ENCODE measurements around the gene STX18.

DNA sequence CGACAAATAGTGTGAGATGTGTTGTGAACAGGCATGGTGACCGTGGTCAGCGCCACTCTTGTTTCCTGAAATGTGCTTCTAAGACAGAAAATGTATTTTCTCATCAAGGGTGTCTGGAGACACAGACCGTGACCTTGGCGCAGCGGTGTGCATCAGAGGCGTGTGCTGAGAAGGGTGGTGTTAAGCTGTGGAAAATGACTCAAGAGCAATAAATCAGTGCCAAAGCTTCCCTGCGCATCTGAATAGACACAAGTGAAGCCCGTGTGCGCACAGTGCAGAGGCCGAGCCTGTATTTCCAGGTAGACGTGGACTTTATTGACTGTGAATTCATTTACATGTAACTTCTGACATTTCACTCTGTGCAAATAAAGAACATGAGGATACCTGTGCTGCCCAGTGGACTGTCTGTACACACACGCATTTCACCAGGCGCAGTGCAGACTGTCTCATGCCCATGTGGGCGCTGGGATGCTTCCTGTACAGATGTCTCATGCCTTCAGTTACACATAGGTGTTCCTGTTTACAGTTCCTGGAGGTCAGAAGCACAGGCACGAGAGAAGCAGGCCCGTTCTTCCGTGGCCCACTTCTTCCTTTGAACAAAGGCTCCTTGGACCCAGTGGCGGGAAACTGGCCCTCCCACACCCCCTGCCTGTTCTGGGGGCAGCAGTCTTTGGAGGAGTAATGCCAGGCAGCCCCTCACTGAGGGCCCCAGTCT, 123.0 kb downstream of the STX18 start:
- TF ChIP-seq, protein P1, sequence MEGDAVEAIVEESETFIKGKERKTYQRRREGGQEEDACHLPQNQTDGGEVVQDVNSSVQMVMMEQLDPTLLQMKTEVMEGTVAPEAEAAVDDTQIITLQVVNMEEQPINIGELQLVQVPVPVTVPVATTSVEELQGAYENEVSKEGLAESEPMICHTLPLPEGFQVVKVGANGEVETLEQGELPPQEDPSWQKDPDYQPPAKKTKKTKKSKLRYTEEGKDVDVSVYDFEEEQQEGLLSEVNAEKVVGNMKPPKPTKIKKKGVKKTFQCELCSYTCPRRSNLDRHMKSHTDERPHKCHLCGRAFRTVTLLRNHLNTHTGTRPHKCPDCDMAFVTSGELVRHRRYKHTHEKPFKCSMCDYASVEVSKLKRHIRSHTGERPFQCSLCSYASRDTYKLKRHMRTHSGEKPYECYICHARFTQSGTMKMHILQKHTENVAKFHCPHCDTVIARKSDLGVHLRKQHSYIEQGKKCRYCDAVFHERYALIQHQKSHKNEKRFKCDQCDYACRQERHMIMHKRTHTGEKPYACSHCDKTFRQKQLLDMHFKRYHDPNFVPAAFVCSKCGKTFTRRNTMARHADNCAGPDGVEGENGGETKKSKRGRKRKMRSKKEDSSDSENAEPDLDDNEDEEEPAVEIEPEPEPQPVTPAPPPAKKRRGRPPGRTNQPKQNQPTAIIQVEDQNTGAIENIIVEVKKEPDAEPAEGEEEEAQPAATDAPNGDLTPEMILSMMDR (IDR thresholded peaks at IDR 0.05; ENCODE audit: low read length): no peak
- no peak for TF ChIP-seq EZH2 (optimal IDR thresholded peaks at IDR 0.05; ENCODE audit: low read depth, low read length)
